HG03045 (cell line): ENCODE measurements around the gene CAVIN2.

ENCODE experiments used
- ATAC-seq: cut with Tn5 transposase; IDR thresholded peaks from one replicate; pipeline ENCODE4 v1.9.1; 2021; ENCODE audit warnings: mild to moderate bottlenecking, moderate library complexity; ENCODE audit not compliant: unreplicated experiment

The CAVIN2 gene

DNA sequence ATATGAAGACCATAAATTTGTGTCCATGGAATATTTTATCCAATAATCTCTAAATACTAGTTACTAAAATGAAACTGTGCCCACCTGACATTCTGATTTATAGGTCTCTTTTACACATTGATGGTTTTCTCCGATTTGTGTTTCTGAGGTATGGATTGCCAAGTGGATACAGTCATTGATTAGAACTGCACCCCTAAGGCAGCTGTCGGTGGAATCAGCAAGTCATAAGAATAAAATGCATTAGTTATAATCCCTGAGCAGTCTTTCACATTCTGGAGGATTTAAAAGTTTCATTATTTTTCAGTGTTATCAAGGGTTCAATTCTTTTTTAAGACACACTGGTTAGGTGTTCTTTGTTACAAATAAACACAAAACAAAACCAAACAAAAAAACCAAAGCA, 6.0 kb downstream of the CAVIN2 start:
- no peak for ATAC-seq

DNA sequence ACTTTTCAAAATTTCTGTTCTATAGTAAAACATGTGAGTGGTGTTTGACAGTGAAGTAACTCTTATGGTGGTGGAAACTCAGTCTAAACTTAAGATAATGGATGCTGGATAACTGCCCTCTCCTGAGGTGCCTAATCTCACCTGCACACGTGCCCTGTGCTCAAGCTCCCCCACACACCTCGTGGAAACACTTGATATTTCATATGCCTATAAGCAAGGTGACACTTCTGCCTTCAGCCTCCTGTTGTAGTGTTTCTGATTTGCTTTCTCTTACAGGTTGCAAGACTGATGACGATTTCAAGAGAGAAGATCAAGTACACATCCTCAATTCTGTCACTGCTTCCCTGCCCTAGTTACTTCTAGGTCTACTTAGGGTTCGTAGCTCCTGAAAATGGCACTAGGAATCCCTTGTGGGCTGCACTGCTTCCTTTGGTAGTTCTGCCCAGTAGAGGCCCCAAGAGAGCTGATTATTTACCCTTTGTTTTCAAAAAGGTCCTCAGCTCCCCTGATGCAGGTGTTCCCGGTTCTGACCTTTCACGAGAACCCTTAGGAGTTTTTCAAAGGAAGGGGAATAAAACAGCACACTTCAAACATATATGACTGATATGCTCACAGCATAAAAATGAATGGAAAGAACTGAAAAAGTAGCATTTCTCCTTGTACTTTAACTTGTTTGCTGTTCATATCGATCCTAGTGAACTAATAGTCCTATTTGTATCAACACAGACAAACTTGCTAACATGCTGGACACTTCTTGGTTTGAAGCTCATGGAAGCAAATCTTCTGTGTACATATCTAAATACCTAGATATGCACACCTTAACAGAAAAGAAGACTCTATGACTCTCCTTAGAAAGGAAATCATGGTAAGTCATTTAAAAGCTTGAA, 6.7 kb downstream of the CAVIN2 start:
- no peak for ATAC-seq

DNA sequence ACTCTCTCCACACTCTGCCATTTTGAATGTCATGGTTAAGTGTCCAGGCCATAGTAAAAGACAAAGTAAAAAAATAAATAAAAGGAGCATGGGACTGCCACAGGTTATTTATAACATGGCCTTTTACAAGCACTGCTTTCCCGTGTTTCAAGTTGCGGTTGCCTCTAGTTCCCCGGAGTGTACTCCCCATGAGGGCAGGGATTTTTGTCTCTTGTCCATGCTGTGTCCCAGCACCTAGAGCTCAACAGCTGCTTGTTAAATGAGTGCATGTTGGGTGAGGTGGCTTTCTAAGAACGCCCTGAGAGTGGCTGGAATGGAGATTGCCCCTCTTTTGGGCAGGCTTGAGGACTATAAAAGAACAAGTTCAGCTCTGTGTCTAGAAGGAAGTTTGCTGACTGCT, 8.4 kb downstream of the CAVIN2 start:
- ATAC-seq: no peak

DNA sequence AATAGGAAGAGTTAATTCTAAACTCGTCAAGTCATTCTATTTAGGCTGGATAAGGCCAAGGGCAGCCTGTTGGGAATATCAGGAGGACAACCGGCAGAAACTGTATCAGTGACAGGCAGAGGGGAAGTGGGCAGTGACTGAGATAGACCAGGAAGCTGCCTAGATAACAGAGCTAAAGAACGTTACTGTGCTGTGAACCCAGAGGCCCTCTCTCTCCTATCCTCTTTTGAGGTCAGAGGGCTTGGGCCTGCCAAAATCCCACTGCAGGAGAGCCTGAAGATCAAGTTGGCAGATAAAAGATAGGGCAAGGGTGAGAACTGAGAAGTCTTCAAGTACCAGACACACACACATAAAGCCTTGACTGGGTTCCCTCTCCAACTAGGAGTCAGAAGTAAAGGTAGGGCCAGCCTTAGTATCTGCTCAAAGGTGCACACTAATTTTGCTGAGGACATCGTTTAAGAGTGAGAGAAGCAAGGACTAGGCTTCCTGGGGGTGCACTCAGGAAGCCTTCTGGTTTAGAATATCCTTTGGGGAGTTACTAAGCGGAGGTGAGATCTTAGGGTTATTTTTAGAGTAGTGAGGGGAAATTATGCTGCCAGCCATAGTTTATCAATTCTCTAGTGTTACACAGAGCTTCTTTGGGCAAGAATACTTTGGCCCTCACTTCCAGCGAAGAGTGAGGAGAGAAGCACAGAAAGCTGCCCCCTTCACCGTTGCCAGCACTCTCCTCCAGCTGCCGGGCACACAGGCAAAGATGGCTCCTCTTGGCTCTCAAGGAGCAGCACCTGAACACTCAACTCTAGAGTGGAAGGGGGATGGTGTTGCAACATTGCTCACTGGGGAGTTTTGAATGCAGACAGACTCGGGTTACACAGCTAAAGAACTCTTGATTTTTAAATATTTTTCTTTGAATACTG, 9.8 kb downstream of the CAVIN2 start:
- no peak for ATAC-seq

DNA sequence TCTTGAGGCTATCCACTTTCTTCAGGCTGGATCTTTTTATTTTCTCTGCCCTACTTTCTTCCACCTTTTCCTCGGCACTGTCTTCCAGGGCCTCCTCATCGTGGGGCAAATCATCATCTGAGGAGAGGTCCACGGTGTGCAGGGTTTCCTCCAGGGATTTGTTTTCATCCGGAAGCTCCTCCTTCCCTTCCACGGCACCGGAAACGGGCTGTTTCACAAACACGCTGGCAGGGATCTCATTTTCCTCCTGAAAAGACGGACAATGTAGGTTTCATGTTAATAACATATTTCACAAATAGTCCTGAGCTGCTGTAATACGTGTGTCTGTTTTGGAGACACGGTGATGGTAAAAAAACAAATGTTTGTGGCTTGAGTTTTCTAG, 10.4 kb downstream of the CAVIN2 start:
- ATAC-seq: no peak

DNA sequence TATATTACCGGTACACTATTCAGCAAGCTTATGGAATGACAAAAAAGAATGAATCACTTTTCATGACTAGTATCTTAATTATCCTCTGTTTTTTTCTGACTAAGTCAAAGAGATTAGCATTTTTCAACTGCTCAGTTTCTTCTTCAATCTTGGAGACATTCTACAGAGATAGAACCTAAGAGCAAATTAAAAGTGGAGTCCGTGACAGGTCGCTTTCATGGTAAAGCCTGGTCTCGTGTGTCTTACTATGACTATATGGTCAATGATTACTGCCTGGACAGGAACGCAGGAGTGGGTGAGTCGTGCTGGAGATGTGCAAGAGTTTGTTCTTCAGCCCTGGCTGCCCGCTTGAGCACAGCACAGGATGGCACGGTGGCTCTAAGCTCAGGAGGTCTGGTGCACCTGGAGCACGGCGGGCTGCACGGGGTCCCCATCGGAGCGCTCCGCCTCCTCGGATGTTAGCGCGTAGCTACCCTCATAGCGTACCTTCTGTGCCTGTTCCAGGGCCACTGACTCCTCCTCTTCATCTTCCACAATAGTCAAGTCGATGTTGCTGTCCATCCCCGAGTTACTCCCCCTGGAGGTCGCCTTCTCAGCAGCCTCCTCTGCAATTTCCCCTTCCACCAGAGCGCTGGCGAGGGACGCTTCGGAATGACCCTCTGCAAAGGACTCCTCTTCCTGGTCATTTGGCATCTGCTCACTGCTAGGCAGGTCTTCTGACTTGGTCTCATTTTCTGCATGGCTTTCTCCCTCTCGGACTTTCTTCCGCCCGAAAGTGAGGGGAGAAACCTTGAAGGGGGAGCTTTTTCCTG, 11.1 kb downstream of the CAVIN2 start:
- ATAC-seq: no peak

DNA sequence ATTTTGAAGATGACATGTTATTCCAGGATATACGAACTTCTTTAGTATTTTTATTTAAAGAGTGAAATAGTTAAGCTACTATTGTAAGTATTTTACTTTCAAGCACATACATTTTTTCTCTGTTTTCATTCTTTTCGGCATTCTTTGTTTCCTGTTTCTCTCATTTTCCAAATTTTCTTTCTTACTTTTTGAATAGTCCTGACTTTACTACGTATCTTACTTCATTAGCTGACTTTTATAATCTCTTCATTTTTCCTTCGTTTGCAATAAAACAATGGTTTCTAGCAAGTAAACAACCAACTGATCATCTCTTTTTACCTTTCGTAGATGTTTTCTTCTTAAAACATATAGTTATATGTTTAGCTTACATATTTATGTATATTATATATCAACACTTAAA, 11.8 kb downstream of the CAVIN2 start:
- no peak for ATAC-seq

DNA sequence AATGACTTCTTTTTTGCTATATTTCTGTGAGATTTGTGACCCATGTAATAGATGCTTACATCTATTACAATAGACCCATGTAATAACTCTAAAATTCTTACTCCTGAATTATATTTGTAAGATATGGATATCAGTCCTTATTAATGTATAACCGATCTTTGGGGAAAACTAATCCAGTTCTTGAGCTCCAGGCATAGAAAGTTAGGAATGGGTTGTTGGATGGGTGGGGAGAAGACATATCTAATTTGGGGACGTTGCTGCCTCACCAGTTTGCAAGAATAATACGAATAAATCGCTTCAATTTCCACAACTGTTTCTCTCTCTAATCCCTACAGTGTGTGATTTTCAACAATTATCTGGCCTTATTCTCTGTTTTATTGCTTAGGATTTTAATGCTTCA, 13.5 kb downstream of the CAVIN2 start:
- no peak for ATAC-seq

DNA sequence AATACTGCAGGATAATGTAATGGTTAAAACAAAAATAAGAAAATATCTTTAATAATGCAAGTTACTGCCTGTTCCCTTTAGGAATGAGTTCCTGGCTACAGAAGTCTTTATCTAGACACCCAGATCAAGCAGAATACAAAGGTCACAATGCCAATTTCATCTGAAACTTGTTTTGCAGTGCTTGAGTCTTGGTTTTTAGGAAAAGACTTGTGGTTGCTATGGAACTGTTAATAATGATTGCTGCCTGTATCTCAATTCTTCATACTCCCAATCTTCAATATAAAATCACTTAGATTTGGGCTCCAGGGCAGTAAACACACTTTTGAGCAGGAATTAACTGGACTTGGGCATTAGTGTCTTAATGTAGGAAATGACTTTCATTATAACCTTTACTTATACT, 14.2 kb downstream of the CAVIN2 start:
- no peak for ATAC-seq

DNA sequence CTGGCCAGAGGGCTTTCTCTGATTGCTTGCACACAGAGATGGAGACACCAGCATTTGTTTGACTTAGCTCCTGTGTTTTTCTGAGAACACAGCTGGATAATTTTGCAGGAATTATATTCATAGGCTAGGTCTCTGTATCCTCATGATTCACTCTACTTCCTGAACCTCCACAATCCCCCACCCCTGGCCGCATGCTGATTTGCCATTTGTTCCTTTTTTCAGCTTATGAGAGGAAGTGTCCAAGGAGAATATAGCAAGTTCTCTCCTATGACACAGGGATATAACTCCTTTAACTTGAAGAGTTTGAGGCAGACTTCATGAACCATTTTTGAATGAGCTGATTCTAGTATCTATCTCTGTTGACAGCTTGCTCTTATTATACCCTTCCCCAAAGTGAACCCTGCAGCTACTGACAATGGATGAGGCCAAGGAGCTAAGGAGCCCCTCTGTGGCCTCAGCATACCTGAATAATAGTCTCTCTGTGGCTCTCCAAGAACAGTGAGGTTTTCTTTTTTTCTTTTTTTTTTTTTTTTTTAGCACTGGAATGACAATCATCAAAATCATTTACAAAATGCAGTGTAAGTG, 15.4 kb downstream of the CAVIN2 start:
- ATAC-seq: no peak

DNA sequence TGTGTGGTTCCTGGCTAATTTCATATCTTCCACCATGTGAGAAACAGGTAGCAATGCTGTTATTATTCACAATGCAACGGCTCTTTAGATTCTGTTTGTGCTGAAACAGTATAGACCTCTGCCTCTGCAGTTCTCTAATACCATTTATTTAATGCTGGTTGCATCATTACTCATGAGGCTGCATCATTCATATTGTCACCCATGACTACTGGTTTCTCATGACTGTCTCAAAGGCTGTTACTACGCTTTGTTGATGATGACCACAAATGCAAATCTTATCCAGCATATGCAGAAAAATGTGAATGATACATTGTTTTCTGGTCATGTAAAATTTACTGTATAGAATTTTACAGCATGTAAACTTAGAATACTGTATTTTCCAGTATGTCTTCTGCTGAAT, 22.5 kb downstream of the CAVIN2 start:
- no peak for ATAC-seq

GRCh38 chr2:191821078-191821477, 25.8 kb downstream of the CAVIN2 start:
- no peak for ATAC-seq

DNA sequence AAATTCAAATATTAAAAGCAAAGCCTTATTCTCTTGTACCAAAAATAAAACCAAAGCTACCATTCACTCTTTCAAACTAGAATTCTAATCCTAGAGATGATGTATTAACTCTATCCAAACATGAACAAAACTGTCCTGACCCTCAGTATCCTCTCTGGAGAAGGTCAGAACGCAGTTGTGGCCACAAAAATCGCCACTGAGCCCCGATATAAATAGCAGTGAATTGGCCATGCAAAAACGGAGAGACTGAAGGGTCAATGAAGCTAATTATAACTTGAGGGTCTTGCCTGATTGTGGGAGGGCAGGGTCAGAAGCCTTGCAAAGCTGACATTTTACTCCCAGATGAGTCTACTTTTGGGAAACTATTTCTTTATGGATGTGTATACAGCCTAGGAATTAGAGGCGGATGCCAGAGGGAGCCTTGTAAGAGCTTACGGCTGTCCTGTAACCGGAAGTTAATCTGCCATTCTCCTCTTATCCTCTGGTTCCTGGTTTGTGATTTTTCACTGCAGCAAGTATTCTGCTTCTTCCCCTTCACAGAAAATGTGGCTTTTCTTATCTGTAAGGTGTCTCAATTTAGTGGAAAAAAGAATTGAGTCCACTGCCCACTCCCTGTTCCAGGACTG, 28.1 kb downstream of the CAVIN2 start:
- ATAC-seq: no peak

DNA sequence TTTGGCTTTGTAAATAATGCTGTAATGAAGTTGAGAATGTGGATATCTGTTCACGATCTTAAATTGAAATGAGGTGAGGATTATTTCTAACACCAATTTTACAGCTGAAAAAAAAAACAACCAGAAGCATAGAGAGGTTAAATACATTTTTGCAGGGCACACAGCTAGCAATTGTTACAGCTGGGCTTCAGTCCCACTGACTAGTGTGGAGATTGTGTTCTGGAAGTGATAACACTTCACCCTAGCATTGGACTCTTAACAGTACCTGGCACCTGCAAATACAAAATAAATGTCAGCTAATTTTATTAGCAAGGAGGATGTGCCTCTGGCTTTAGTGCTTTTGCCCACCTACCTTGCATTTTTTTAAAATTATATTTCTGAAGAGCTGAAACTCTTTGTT, 28.8 kb downstream of the CAVIN2 start:
- no peak for ATAC-seq

GRCh38 chr2:191815010-191815409, 31.9 kb downstream of the CAVIN2 start:
- ATAC-seq: no peak

GRCh38 chr2:191813943-191814342, 32.9 kb downstream of the CAVIN2 start:
- ATAC-seq: no peak

DNA sequence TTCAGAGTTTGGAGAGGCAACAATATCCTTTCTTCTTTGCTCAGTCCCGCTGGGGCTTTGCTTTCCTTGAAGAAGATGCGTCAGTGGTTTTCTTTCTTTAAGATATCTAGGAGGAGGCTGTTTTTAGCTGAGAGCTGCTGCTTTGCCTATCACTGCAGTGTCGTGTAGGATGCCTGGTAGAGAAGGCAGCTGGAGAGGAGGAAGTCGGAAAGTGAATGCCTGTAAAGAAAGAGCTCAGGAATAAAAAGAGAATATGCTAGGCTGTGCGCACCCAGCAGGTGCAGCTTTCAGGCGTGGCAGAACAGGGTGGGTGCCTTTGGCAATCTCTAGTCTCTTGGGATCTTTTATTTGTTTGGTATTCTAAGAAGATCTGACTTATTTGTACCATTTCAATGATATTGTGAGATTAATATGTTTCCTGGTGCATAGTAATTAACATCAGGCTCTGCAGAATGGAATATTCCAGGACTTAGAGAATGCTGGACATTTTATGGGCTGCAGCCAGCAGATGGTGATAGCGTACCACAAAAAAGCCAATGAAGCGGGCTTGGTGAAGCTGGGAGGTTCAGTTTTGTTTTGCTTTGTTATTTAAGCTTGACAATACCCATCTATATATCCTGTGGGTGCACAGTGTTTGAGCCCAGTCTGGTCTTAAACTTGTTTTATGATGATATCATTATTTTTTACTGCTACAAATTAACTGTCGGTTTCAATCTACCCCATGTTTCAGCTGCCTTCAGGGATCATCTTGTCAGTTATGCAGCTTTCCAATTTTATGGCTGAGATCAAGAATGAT, 34.9 kb downstream of the CAVIN2 start:
- peak; percentile 57 for ATAC-seq

- ATAC-seq: no peak
Measured at GRCh38 chr2:191806396-191806795, 40.5 kb downstream of the CAVIN2 start.

- no peak for ATAC-seq
Measured at GRCh38 chr2:191804766-191805165, 42.1 kb downstream of the CAVIN2 start.

GRCh38 chr2:191803007-191803406, 43.9 kb downstream of the CAVIN2 start:
- ATAC-seq: no peak
